22Rv1 (cell line): Measurements from ENCODE around the gene SUSD6.
"Not testable (repeated sequence)": the region's sequence is repeated elsewhere in the genome, so short reads cannot be mapped to it uniquely, and the experiment has no call there.

Experiments
- H3K27ac ChIP-seq: fragments of 450-650 bp; 2 replicates; pipeline ENCODE4 v1.5.1; 2017
- ZFX ChIP-seq: fragments of 450-650 bp; IDR thresholded peaks from 2 replicates; pipeline ENCODE4 v1.6.1; 2017; ENCODE audit warnings: antibody characterized with exemption, borderline replicate concordance
- TF ChIP-seq, protein P1 (sequence below): fragments of 450-650 bp; IDR thresholded peaks from 2 replicates; pipeline ENCODE4 v1.5.1; 2017; ENCODE audit warnings: mild to moderate bottlenecking

Gene SUSD6

DNA sequence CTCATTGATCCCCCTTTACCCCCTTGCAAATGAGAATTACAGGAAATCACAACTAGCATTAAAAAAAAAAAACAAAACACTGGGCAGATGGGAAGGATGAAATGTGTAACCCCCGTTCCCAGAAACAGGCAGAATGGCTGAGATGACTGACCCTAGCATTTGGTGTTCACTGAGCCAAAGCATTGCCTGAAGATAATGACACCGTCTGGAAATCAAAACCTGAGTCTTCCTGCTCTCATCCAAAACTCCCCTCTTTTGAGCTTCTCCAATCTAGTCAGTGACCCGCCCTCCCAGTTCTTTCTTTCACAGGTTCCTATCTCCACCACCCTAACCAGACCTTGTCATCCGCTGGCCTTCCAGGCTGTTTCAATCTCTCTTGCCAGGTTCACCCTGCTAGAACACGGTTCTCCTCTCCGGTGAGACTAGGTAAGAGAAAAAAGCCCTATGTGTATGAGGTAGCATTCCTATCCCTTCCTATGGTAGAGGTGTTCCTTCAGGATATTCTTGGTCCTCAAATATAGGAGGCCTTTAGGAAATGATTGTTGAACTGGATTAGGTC is 21.3 kb downstream of the SUSD6 start:
- no peak for TF ChIP-seq ZFX
- TF ChIP-seq, protein P1, sequence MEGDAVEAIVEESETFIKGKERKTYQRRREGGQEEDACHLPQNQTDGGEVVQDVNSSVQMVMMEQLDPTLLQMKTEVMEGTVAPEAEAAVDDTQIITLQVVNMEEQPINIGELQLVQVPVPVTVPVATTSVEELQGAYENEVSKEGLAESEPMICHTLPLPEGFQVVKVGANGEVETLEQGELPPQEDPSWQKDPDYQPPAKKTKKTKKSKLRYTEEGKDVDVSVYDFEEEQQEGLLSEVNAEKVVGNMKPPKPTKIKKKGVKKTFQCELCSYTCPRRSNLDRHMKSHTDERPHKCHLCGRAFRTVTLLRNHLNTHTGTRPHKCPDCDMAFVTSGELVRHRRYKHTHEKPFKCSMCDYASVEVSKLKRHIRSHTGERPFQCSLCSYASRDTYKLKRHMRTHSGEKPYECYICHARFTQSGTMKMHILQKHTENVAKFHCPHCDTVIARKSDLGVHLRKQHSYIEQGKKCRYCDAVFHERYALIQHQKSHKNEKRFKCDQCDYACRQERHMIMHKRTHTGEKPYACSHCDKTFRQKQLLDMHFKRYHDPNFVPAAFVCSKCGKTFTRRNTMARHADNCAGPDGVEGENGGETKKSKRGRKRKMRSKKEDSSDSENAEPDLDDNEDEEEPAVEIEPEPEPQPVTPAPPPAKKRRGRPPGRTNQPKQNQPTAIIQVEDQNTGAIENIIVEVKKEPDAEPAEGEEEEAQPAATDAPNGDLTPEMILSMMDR = no peak
- H3K27ac ChIP-seq = no peak overlapping the region

GRCh38 chr14:69633238-69633637 is 21.8 kb downstream of the SUSD6 start:
- no peak overlapping the region for H3K27ac ChIP-seq
- TF ChIP-seq ZFX = no peak
- TF ChIP-seq, protein P1 = no peak

DNA sequence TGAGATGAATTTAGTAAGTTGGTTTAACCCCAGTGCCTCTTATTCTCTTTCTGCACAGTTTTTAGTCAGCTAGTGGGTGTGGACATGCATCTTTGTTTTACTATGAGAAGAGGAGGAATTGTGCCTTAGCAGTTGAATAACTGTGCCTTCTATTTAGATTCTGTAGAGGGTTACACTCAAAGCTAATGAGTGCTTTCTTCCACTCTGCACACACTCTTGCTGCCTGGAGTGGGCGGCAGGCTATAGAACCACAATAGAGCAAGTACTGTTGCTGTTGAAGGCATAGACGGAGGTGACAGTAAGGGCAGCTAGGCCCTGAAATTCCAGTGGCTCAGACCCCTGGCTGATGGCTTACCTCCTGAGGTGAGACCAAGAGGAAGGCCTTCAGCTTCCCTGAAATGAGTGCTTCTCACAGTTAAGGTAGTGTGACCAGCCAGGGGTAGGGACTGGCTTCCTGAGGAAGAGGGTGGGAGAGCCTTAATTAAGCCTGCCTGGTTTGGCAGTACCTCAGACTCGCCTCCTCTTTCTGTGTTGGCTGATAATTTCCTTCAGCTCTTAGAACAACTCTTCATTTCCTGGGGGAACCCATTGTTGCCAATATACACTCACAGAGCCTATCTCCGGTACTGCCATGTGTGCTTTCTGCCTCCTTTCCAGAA is 24.7 kb downstream of the SUSD6 start:
- TF ChIP-seq ZFX = no peak
- TF ChIP-seq, protein P1 = no peak
- no peak overlapping the region for H3K27ac ChIP-seq

- H3K27ac ChIP-seq = no peak overlapping the region
These were observed 25.5 kb downstream of the SUSD6 start for GRCh38 chr14:69636718-69637480.

GRCh38 chr14:69637503-69638031 is 26.2 kb downstream of the SUSD6 start:
- TF ChIP-seq ZFX = no peak
- TF ChIP-seq, protein P1 = no peak
- no peak overlapping the region for H3K27ac ChIP-seq

More at GRCh38 chr14:69636718-69637480, 25.5 kb downstream of the SUSD6 start:
- TF ChIP-seq, protein P1 = no peak
- no peak for TF ChIP-seq ZFX

GRCh38 chr14:69640931-69641330 is 29.5 kb downstream of the SUSD6 start:
- no peak for TF ChIP-seq ZFX
- TF ChIP-seq, protein P1 = no peak
- H3K27ac ChIP-seq = no peak overlapping the region

DNA sequence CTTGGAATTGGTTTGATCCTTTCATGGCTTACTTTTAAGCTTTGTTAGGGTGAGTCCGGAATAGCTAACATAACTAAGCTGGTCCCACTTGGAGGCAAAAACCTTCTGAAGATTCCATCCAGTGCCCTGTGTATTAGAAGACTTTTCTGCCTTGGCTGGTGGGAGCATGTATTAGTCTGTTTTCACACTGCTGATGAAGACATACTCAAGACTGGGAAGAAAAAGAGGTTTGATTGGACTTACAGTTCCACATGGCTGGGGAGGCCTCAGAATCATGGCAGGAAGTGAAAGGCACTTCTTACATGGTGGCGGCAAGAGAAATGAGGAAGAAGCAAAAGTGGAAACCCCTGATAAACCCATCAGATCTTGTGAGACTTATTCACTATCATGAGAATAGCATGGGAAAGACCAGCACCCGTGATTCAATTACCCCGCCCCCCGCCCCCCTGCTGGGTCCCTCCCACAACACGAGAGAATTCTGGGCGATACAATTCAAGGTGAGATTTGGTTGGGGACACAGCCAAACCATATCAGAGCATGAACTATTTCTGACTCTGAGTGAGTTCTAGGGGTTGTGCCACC is 30.9 kb downstream of the SUSD6 start:
- not testable (repeated sequence) for H3K27ac ChIP-seq
